Right lobe of liver (tissue), 4 donors: ENCODE data around the gene NF1.
"Not testable (repeated sequence)": the region's sequence is repeated elsewhere in the genome, so short reads cannot be mapped to it uniquely, and the experiment has no call there.

ENCODE experiments used
- CTCF ChIP-seq, 4 donors: fragments of 200-600 bp in 3 of 4; fragments of 450-650 bp in 1 of 4; IDR thresholded peaks; one replicate each; pipeline versions ENCODE4 v1.5.1 to v1.8.0; 2016 to 2022; ENCODE audit warnings: antibody characterized with exemption in 4 of 4, mild to moderate bottlenecking in 2 of 4
- POLR2A ChIP-seq: fragments of 450-650 bp; IDR thresholded peaks from one replicate; pipeline ENCODE4 v1.6.1; 2017; ENCODE audit warnings: antibody characterized with exemption, mild to moderate bottlenecking
- donor health status: DM: no; HTN: no; CAD: no.
- donor health status: DM: no; HTN: no; CAD: no.
- donor health status: DM: no; HTN: yes; CAD: no.

GRCh38 chr17:31198666-31199065, 103.9 kb downstream of the NF1 start:
- TF ChIP-seq CTCF (IDR thresholded peaks at IDR 0.05); POLR2A: not testable (repeated sequence)
